AG04450 (cell line): ENCODE data around the gene THRB. TPM values are rescaled to one million over a fixed set of nuclear protein-coding genes. Genes with fewer than 3 reads are reported as not detected.

Source experiments
- CTCF ChIA-PET: fragments of 300-600, 350-600 bp; formaldehyde crosslinking; extraction: SDS; loops from one replicate; lab custom pipeline; 2022; ENCODE audit warnings: antibody characterized with exemption, inconsistent platforms; lab: Charles Lee
- POLR2A ChIA-PET: fragments of 350-600 bp; formaldehyde crosslinking; extraction: SDS; loops from one replicate; lab custom pipeline; 2021; ENCODE audit warnings: antibody characterized with exemption, inconsistent platforms; lab: Yijun Ruan, JAX
- DNase-seq: peaks from one replicate; pipeline ENCODE4 v3.0.0-alpha.2; 2011; ENCODE audit warnings: low read depth, low spot score
- H3K27ac ChIP-seq: one replicate; pipeline ENCODE4 v1.5.1; 2012; ENCODE audit warnings: low read depth, low read length, control low read depth
- H3K27me3 ChIP-seq: one replicate; pipeline ENCODE4 v1.6.0; 2012; ENCODE audit warnings: low read length; ENCODE audit not compliant: control insufficient read depth, insufficient read depth
- H3K4me3 ChIP-seq: 2 replicates; pipeline ENCODE4 v1.5.1; 2011; ENCODE audit warnings: mild to moderate bottlenecking, low read depth, low read length, control low read depth
- H3K9me3 ChIP-seq: 2 replicates; pipeline ENCODE4 v1.5.1; 2012; ENCODE audit warnings: low read length; ENCODE audit not compliant: control insufficient read depth, insufficient read depth
- polyA plus RNA-seq: library from polyadenylated mRNA; depleted of rRNA; stranded (reverse); fragments of >200 nt; gene quantifications from 2 replicates; pipeline ENCODE4 v1.2.3, GENCODE V29; 2011
- TF ChIP-seq, protein P1 (sequence below): IDR thresholded peaks from 2 replicates; pipeline ENCODE4 v1.5.1; 2011; ENCODE audit warnings: low read depth, low read length, control low read depth, inconsistent platforms

THRB gene
- polyA plus RNA-seq, 1 experiment, result 0.02 TPM

GRCh38 chr3:24199300-24199699 is 295.4 kb downstream of the THRB start:
- H3K27ac ChIP-seq, result no peak overlapping the region
- POLR2A ChIA-PET, result no interaction called here
- CTCF ChIA-PET, result interaction anchor here (2.2 kb wide), 1 partner anchor 13 kb away, joined by 10 read pairs; no protein-coding TSS in a partner anchor
- H3K4me3 ChIP-seq, result no peak overlapping the region
- no peak for DNase-seq
- TF ChIP-seq, protein P1, sequence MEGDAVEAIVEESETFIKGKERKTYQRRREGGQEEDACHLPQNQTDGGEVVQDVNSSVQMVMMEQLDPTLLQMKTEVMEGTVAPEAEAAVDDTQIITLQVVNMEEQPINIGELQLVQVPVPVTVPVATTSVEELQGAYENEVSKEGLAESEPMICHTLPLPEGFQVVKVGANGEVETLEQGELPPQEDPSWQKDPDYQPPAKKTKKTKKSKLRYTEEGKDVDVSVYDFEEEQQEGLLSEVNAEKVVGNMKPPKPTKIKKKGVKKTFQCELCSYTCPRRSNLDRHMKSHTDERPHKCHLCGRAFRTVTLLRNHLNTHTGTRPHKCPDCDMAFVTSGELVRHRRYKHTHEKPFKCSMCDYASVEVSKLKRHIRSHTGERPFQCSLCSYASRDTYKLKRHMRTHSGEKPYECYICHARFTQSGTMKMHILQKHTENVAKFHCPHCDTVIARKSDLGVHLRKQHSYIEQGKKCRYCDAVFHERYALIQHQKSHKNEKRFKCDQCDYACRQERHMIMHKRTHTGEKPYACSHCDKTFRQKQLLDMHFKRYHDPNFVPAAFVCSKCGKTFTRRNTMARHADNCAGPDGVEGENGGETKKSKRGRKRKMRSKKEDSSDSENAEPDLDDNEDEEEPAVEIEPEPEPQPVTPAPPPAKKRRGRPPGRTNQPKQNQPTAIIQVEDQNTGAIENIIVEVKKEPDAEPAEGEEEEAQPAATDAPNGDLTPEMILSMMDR, result no peak
- no peaks in the 10 kb centered on the region for H3K9me3 ChIP-seq
- no peaks in the 10 kb centered on the region for H3K27me3 ChIP-seq

- POLR2A ChIA-PET, result no interaction called here
- DNase-seq, result no peak
- no peaks in the 10 kb centered on the region for H3K27me3 ChIP-seq
- no peak overlapping the region for H3K4me3 ChIP-seq
- no peaks in the 10 kb centered on the region for H3K9me3 ChIP-seq
- no peak overlapping the region for H3K27ac ChIP-seq
- CTCF ChIA-PET, result interaction anchor here (2.2 kb wide), 1 partner anchor 13 kb away, joined by 10 read pairs; no protein-coding TSS in a partner anchor
- TF ChIP-seq, protein P1, result no peak
Observed at GRCh38 chr3:24198728-24199127, 295.9 kb downstream of the THRB start.

- H3K9me3 ChIP-seq, result no peaks in the 10 kb centered on the region
- no peak overlapping the region for H3K4me3 ChIP-seq
- no peaks in the 10 kb centered on the region for H3K27me3 ChIP-seq
- TF ChIP-seq, protein P1, result no peak
- H3K27ac ChIP-seq, result no peak overlapping the region
- POLR2A ChIA-PET, result no interaction called here
- CTCF ChIA-PET, result interaction anchor here (2.2 kb wide), 1 partner anchor 12 kb away, joined by 10 read pairs; no protein-coding TSS in a partner anchor
- no peak for DNase-seq
Observed at GRCh38 chr3:24197809-24198208, 296.8 kb downstream of the THRB start.

GRCh38 chr3:24196526-24196925 is 298.1 kb downstream of the THRB start:
- ChIA-PET POLR2A (no interaction called here), CTCF (no interaction called here)
- no peak for DNase-seq
- TF ChIP-seq, protein P1, result no peak
- Histone ChIP-seq H3K27me3 (no peaks in the 10 kb centered on the region), H3K27ac (no peak overlapping the region), H3K9me3 (no peaks in the 10 kb centered on the region), H3K4me3 (no peak overlapping the region)

- Histone ChIP-seq H3K4me3 (no peak overlapping the region), H3K9me3 (no peaks in the 10 kb centered on the region), H3K27me3 (no peaks in the 10 kb centered on the region), H3K27ac (no peak overlapping the region)
- DNase-seq, result no peak
- TF ChIP-seq, protein P1, result no peak
- CTCF ChIA-PET, result interaction anchor here (0.9 kb wide), 1 partner anchor 10 kb away, joined by 4 read pairs; no protein-coding TSS in a partner anchor
- POLR2A ChIA-PET, result no interaction called here
Observed at GRCh38 chr3:24195504-24196230, 299.0 kb downstream of the THRB start.
